ENCODE measurements around the gene FRAS1.

Gene FRAS1

DNA sequence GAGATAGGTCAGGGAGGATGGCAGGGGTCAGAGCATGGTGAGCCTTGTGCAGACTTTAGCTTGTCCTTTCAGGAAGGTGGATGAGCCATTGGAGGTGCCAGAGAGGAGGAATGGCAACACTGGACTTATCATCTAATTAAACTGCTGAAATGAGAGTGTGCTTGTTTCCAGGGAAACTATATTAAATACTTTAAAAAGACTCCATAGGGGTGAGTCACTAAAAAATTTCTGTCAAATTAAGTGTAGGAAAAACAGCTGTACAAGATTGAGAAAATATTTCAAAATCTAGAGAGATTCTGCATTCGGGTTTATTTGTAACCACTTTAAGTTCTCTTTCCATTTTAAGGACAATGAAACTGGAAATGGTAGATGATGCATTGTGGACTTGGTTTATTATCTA is 11.4 kb downstream of the FRAS1 start:
- no peak for DNase-seq (ENCODE audit: extremely low read depth, low read depth)
- H3K4me3 ChIP-seq (replicated peaks; ENCODE audit: low read depth, low read length) = no peak overlapping the region
- TF ChIP-seq CTCF (IDR thresholded peaks at IDR 0.05; ENCODE audit: low read depth, low read length, missing control alignments) = no peak

- no peak overlapping the region for H3K4me3 ChIP-seq (replicated peaks; ENCODE audit: low read depth, low read length)
- no peak for DNase-seq (ENCODE audit: extremely low read depth, low read depth)
- no peak for TF ChIP-seq CTCF (IDR thresholded peaks at IDR 0.05; ENCODE audit: low read depth, low read length, missing control alignments)
These were observed 12.2 kb downstream of the FRAS1 start for GRCh38 chr4:78069319-78069718.

DNA sequence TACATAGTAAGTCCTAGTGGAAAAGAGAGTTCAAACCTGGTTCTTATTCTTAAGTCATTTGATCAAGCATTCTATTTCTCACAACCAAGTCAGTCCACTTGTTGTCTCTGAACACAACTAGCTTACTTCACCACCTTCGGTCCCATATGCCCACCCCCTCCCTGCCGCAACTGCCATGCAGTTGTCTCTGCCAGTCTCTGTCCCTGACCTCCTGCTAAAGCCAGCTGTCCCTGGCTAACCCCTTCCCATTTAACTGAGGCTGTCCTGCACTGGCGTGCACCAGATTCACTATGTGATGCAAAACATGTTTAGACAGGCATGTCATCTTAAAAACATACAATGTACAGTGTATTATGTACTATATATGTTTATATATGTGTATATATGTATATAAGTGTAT is 12.7 kb downstream of the FRAS1 start:
- no peak for TF ChIP-seq CTCF (IDR thresholded peaks at IDR 0.05; ENCODE audit: low read depth, low read length, missing control alignments)
- no peak for DNase-seq (ENCODE audit: extremely low read depth, low read depth)
- no peak overlapping the region for H3K4me3 ChIP-seq (replicated peaks; ENCODE audit: low read depth, low read length)

- H3K4me3 ChIP-seq (replicated peaks; ENCODE audit: low read depth, low read length) = no peak overlapping the region
- TF ChIP-seq CTCF (IDR thresholded peaks at IDR 0.05; ENCODE audit: low read depth, low read length, missing control alignments) = no peak
- DNase-seq (ENCODE audit: extremely low read depth, low read depth) = no peak
These were observed 13.7 kb downstream of the FRAS1 start for GRCh38 chr4:78070731-78071282.

DNA sequence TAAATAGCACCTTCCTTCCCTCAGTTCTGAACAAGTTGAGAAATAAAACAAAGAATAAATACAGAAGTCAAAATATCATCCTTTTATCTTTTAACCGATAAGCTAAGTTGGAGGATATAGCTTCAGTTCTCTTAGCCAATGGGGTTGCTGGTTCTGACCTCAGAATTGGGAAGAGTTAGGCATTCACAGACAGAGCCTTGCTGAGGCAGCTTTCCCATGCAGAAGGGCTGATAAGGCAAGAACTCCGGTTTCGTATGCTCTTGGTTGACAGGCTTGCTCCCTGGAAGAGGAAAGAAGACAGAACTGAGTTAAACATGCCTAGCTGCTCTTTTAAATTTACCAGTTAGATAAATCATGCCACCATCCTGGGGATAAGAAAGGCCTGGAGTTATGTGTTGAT is 17.6 kb downstream of the FRAS1 start:
- TF ChIP-seq CTCF (IDR thresholded peaks at IDR 0.05; ENCODE audit: low read depth, low read length, missing control alignments) = no peak

GRCh38 chr4:78075986-78076385 is 18.9 kb downstream of the FRAS1 start:
- no peak for TF ChIP-seq CTCF (IDR thresholded peaks at IDR 0.05; ENCODE audit: low read depth, low read length, missing control alignments)
- H3K4me3 ChIP-seq (replicated peaks; ENCODE audit: low read depth, low read length) = no peak overlapping the region

More for the DNA sequence above, 17.6 kb downstream of the FRAS1 start:
- no peak for DNase-seq (ENCODE audit: extremely low read depth, low read depth)
- H3K4me3 ChIP-seq (replicated peaks; ENCODE audit: low read depth, low read length) = no peak overlapping the region

DNA sequence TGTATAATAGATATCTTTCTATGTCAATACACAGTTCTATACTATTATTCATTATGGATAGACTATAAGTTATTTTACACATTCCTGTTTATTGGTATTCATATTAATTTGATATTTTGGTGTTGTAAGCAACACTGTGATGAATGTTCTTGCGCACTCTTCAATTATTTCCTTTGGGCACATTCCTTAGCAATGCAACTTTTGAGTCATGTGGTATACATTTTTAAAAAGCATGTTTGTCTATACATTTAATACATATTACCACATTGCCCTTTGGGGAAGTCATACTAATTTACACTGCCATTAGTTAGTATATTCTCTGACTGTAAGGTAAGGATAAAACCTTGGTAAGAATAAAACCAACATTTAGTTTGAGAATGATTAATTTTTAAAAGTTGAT is 21.0 kb downstream of the FRAS1 start:
- DNase-seq (ENCODE audit: extremely low read depth, low read depth) = no peak
- H3K4me3 ChIP-seq (replicated peaks; ENCODE audit: low read depth, low read length) = no peak overlapping the region
- no peak for TF ChIP-seq CTCF (IDR thresholded peaks at IDR 0.05; ENCODE audit: low read depth, low read length, missing control alignments)

More at GRCh38 chr4:78075986-78076385, 18.9 kb downstream of the FRAS1 start:
- DNase-seq (ENCODE audit: extremely low read depth, low read depth) = no peak

All from HFF-Myc (cell line).